Skin epidermis (tissue), 12 donors: ENCODE data around the gene FBRSL1.
A peak's percentile ranks its signal among the peaks of the same experiment; 100 is the strongest.

Experiments used
- H3K27ac ChIP-seq, 21 experiments: fragments of 200-600 bp; sonication (generic) in 11 of 21; one replicate each; pipeline ENCODE4 v1.5.0; 2020; ENCODE audit warnings: mild to moderate bottlenecking in 3 of 21, inconsistent platforms in 2 of 21, moderate library complexity in 2 of 21
- H3K4me3 ChIP-seq, 7 experiments: fragments of 200-600 bp; sonication (generic) in 2 of 7; one replicate each; pipeline ENCODE4 v1.5.0; 2020; ENCODE audit warnings: inconsistent platforms in 2 of 7, mild to moderate bottlenecking in 2 of 7, moderate library complexity in 1 of 7

Gene FBRSL1

DNA sequence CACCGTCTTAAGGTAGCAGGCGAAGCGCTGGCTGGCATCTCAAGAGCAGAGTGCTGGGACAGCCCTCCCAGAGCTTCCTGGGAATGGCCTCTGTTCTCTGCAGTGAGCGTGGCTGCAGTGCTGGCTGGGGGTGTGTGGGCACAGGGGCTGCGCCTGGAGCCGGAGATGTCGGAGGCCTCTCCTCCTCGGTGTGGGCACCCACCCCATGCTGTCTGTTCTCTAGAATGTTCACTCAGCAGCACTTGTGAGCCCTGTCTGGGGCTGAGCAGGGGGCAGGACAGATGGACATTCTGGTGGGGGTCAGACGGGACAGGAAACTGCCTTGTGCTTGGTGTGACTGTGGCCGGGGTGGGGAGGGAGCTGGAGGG lies 15.9 kb downstream of the FBRSL1 start:
- H3K27ac ChIP-seq, result peak overlapping the region in 7 of 21 experiments; percentile 3 to 39 (median 23)

DNA sequence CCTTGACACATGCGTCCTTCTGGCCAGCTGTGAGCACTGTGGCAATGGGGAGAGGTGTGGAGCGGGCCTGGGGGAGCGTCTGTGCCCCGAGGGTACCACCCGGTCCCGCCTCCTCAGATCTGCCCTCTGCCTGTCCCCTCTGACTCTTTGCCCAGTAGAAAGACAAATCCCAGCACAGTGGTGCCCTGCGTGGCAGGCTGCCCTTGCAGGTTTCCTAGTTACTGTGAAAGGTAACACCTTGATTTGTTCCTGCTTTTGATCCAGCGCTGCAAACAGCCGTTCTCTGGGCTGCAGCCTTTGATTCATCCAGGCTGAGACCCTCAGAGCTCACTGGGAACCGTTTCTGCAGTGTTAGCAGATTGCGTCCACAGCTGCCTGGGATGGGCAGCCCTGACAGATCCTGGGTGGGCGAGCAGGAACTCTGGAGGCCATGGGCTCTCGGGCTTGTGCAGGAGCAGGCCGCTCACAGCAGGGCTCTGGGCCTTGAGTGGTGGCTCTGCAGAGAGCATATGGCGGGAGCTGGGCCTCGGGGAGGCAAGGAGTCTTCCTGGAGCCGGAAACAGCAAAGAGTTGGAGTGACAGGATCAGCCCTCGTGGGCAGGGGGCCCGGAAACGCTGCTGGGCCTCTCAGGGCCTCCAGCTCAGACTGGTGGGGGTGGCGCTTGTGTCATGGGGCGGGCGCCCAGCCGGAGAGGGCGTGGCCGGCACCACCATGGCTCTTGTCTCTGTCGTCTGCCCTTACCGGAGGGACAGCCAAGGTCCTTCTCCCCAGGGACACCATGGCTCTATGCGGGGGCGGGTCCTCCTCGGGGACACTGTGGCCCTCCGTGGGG lies 16.6 kb downstream of the FBRSL1 start:
- Histone ChIP-seq H3K27ac (peak overlapping the region in 9 of 21 experiments; percentile 3 to 68 (median 25)), H3K4me3 (no peak overlapping the region)

More for the DNA sequence above, 15.9 kb downstream of the FBRSL1 start:
- H3K4me3 ChIP-seq, result no peak overlapping the region

DNA sequence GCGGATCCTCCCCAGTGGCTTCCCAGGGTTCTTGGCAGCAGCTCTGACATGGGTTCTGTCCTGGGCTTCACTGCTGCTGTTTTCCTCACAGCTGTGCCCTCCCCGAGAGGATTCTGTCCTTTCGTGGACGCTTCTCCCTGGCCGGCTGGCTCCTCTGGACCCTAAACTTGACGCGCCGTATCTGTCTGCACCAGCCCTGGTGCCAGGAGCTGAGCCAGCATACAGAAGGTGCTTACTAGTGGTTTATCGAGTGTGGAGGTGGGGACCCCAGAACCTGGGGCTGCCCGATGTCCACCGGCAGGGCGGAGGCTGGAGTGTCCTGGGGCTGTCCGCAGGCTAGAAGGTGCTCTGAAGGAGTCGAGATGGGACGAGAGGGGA lies 17.2 kb downstream of the FBRSL1 start:
- Histone ChIP-seq H3K4me3 (no peak overlapping the region), H3K27ac (peak overlapping the region in 6 of 21 experiments; percentile 24 to 68 (median 32))

DNA sequence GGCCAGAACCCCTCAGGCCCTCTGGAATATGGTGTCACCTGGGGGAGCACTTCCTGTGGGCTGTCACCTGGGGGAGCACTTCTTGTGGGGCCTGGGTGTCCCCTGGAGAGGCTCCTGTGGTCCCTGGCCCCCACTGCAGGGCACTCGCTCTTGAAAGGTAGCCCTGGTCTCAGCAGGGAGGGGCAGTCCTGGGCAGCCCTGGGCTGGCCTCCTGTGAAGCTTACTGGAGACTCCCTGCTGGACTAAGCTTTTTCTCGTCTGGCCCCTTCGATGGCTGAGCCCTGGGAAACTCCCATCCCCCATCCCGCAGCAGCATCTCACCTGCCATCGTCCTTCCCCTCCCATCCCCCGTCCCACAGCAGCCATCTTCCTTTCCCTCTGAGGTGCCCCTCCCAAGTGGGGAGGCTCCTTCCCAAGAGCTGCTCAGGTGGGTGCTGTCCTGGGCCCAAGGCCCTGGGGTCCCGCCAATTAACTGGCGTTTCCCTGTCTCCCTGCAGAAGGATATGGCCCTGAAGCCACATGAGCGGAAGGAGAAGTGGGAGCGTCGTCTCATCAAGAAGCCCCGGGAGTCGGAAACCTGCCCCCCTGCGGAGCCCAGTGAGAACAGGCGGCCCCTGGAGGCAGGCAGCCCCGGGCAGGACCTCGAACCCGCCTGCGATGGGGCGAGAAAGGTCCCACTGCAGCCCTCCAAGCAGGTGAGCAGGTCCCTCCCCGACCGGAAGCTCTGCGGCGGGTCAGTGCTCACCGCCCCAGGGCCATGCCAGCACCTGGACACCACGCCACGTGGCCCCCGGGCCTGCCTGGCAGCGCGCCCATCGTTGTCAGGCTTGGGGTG lies 17.9 kb downstream of the FBRSL1 start:
- H3K27ac ChIP-seq, result peak overlapping the region in 1 of 21 experiments; percentile 68
- H3K4me3 ChIP-seq, result no peak overlapping the region

DNA sequence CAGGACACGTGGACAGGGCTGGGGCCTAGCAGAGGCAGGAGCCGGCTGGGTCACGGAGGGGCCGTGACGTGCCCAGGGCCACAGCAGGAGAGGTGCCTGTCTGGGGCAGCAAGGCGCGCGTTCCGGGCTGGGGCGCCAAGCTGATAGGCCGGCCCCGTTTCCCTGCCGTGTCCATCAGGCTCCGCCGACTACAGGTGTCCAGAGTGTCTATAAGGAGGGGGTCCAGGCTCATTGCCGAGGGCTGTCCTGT lies 18.5 kb downstream of the FBRSL1 start:
- Histone ChIP-seq H3K27ac (no peak overlapping the region), H3K4me3 (no peak overlapping the region)

DNA sequence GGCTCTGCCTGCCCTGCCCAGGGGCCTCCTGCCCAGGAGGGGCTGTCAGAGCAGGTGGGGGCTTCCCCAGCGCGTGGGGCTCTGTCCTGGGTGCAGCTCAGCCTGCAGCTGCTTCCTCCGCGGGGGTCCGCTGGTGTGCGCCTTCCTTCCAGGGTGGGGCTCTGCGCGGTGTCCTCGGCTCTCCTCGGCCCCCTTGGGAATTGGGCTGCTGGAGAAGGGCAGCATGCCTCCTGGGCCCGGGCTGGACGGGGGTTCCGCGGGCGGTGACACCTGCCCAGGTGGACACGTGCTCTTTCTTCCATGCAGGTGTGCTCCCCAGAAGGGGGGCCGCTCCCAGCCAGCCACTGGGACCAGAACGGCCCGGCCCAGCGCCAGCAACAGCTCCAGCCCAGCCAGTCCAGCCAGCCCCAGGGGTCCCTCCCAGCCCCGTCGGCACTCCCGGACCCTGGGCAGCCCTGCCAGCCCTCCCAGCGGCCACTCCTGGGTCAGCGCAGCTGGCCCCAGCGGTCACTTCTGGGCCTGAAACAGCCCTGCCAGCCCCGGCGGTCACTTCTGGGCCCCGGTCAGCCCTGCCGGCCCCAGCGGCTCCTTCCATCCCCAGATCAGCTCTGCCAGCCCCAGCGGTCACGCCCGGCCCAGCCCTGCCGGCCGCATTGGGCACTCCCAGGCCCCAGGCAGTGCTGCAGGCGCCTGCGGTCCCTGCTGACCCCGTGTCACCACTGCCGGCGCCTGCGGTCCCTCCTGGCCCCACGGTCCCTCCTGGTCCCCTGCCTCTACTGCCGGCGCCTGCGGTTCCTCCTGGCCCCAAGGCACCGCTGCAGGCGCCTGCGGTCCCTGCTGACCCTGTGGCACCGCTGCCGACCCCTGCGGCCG lies 19.1 kb downstream of the FBRSL1 start:
- H3K4me3 ChIP-seq, result no peak overlapping the region
- no peak overlapping the region for H3K27ac ChIP-seq

DNA sequence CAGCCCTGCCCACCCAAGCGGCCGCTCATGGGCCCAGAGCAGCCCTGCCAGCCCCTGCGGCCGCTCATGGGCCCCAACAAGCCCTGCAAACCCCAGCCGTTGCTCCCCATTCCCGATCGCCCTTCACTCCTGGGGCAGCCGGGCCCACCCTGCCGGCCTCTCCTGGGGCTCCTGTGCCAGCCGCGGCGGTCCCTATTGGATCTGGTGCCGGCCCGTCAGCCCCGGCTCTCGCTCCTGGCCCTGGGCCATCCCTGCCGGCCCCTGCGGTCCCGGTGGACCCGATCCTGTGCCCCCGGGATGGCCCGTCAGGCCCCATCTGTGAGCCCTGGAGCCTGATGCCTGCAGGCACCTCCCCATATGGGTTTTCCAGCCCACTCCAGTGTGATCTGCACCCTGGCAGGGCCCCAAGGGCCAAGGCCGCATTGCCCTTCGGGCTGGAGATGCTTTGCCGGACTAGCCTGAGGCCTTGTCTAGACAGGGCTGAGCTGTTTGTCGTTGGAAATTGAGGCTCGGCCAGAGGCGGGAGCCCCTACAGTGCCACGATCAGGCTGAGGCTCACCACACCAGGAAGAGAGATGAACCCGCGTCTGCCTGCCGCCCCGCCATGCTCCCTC lies 20.3 kb downstream of the FBRSL1 start:
- Histone ChIP-seq H3K4me3 (no peak overlapping the region), H3K27ac (no peak overlapping the region)

DNA sequence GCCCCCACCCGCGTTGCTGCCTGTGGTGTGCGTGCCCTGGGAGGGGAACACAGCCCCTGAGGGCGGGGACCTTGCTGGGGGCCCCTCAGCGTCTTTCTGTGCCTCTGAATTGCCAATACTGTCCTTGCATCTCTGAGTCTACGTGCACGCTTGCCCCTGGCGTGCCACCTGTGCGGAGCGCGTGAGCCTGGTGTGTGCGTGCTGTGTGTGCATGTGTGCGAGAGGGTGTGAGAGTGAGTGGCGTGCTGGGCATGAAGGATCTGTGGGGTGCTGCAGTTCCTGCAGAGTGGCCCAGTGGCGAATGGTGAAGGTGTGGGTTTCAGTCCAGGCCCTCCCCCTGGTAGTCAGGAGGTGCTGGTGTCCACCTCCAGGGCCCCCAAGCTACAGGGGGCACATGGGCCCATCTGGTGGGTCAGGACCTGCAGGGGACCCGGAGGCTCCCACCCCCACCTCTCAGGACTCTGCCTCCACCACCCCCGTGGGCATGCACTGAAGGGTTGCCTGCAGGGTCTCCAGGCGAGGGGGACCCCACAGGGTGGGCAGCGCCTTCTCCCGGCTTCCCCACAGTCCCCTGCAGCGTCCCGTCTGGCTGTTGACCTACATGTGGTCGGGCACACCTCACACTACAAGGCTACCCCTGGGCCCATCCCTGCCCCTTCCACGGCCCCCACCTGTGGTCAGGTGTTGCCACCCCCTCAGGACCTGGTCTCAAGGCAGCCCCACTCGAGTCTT lies 21.0 kb downstream of the FBRSL1 start:
- H3K4me3 ChIP-seq, result no peak overlapping the region
- no peak overlapping the region for H3K27ac ChIP-seq

DNA sequence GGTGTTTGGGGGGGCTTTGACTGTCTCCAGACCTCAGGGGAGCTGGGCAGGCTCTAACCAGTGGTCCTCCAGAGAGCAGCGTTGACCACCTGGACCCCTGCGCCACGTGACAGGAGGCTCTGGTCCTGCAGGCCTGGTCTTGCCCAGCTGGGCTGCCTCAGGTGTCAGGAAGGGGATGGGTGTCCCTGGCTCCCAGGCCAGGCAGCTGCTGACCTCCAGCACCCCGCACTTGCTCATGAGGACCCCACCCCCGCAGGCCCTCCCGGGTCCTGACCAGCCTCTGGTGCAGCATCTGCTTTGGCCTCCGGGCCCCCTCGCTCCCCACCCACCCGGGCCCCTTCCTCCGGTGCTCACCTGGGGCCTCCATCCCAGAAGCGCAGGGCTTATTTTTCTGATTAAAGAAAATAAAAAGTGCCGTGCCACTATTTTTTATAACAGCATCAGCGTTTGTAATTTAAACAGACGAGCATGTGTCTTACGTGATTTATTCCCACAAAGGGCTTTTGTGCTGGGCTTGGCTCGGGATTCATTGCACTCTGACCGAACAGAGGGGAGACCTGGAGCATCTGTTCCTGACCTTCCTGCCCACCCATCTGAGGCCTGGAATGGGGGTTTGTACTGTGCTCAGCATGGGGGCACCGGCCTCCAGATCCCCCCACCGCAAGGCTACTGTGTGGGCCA lies 21.7 kb downstream of the FBRSL1 start:
- no peak overlapping the region for H3K27ac ChIP-seq
- no peak overlapping the region for H3K4me3 ChIP-seq

DNA sequence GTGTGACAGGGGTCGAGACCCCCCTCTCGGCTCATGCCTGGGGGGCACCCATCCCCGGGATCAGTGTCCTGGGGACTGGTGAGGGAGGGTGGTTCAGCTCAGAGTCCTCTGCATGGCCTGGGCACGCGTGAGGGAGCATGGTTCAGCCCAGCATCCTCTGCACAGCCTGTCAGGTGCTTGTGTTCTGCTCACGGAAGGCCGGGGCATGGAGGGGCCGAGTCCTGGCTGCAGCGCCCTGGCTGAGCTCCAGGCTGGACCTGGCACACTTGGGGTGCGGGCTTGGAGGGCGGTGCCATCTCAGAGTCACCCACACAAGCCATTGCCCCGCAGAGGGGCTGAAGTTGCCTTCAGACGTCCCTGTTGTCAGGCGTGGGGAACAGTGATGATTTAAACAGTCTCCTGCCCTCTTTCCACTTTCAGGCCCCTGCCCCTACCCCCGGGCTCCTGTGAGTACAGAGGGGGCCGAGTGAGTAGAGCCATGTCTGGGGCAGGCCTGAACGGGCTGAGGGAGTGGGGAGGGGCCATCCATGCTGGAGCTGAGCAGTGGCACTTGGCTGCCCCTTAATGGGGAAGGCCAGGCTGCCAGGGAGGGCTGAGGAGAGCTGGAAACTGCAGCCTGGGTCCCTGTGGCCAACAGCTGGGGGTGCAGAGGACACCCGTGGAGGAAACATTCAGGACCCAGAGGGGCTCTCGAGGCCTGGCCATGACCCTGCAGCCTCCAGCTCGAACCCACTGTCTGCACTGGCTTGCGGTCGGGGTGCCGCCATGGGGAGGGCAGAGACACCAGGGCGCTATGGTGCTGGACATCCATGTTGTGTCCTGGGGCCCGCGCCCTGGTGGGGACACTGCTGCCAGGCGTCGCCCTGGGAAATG lies 22.5 kb downstream of the FBRSL1 start:
- Histone ChIP-seq H3K27ac (peak overlapping the region in 2 of 21 experiments; percentile 8 to 50), H3K4me3 (no peak overlapping the region)

DNA sequence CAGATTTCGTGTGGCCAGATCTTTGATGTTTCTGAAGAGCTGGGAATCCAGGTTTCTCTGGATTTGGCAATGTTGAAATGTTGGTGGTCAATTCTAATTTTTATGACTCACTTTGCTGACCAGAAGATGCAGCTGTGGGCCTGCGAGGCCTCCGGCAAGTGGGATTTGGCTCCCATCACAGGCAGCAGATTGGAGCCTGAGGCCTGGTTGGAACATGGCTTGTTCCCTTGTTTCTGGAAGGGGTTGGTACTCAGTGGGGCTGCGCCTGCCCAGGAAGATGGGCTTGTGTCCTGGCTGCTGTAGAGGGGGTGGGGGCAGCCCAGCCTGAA lies 23.1 kb downstream of the FBRSL1 start:
- no peak overlapping the region for H3K4me3 ChIP-seq
- peak overlapping the region in 1 of 21 experiments; percentile 50 for H3K27ac ChIP-seq

DNA sequence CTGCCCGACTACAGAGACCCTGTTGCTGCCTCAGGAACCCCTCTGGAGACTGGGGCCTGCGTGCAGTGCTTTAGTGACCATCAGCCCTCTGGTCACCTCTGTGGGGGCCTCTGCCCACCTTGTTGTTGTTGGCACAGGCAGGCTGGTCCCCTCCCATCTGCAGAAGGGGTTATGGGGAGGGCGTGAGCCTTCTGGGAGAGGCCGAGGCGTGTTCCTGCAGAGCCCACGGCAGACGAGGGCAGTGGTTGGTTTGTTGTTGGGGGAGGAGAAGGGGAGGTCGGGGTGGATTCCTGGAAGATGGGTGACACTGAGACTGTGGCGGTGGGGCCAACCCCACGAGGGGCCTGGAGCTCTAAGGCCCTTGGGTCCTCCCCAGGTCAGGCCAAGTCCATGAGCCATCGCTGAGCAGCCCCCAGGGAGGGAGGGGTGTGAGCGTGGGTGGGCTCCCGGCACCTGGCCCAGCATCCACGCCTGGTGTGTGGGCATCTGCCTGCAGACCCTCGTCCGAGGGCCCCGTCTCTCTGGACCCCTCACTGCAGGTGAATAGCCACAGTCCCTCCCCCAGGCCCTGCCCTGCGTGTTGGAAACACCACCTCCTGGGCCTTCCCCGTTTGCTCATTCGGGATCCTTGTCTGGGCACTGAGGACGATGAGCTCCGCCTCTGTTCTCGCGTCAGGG lies 23.6 kb downstream of the FBRSL1 start:
- H3K4me3 ChIP-seq, result no peak overlapping the region
- H3K27ac ChIP-seq, result peak overlapping the region in 2 of 21 experiments; percentile 5 to 50

DNA sequence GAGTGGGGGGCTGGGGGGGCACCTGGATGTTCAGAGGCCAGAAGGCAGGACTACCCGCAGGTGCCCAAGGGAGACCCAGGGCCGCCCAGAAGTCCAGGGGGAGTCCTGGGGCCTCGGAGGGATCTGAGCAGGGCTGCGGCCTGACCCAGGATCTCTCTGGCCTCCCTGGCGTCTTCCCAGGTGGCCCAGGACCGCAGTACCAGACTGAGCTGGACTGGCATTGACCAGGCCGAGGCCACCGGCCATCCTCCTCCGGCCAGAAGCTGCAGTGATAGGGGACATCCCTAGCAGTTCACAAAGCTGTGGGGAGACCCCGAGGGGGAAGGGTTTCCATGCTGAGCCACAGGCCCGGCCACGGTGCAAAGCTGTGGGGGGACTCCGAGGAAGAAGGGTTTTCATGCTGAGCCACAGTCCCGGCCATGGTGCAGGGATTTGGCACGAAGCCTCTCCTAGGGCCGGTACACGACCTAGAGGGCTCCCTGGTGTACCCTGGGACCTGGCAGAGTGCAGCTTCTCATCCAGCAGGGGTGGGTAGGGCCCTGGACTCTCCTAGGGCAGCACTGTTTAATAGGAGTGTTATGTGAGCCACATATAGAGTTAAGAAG lies 24.4 kb downstream of the FBRSL1 start:
- H3K27ac ChIP-seq, result no peak overlapping the region

DNA sequence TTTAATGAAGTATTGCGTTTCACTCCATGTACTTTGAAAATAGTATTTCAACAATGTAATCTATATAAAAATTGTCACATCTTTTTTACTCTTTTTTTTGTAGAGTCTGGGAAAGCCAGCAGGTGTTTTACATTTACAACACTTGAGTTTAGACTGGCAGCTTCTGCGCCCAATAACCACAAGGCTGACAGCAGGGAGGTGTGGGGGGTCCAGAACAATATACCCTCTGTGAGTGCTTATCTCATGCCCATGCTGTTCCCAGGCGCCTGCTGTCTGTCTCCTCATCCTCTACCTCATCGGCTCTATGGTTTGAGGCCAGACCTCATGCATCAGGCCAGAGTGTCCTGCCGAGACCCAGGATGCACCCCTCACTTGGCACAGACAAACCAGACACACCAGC lies 24.9 kb downstream of the FBRSL1 start:
- Histone ChIP-seq H3K4me3 (no peak overlapping the region), H3K27ac (no peak overlapping the region)

More for the DNA sequence above, 24.4 kb downstream of the FBRSL1 start:
- no peak overlapping the region for H3K4me3 ChIP-seq

DNA sequence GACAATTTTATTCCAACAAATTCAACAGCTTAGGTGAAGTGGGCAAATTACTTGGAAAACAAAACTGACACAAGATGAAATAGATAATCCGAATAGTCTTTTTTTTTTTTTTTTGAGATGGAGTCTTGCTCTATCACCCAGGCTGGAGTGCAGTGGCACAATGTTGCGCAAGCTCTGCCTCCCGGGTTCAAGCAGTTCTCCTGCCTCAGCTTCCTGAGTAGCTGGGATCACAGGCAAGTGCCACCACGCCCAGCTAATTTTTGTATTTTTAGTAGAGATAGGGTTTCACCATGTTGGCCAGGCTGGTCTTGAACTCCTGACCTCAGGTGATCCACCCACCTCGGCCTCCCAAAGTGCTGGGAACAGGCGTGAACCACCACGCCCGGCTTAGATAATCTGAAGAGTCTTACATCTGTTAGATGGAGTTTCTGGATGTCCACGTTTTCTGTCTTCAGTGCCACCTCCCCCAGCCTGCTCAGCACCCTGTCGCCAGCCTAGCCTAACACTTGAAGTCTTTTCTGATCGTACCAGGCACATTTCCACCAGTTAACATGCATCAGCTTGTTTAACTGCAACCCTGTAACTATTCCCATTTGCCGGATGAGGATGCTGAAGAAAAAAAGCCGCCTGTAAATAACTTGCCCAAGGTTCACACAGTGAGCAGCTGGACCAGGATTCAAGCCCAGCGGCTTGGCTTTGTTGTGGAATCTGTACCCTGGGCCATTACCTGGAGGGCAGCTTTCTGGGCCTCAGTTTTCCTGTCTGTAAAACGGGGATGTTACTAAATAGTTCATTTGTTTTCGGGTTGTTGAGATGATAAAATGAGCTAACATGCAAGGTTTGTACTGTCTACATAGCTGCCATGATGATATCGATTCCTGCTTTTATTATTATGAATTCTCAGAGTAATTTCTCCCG lies 26.4 kb downstream of the FBRSL1 start:
- Histone ChIP-seq H3K4me3 (no peak overlapping the region), H3K27ac (no peak overlapping the region)
